ENCODE data around the gene AP2A2. TPM values are rescaled to one million over a fixed set of nuclear protein-coding genes. Genes with fewer than 3 reads are reported as not detected.

AP2A2 gene
- total RNA-seq, 2 donors from 2014 or later: 79.4 to 97.7 TPM

DNA sequence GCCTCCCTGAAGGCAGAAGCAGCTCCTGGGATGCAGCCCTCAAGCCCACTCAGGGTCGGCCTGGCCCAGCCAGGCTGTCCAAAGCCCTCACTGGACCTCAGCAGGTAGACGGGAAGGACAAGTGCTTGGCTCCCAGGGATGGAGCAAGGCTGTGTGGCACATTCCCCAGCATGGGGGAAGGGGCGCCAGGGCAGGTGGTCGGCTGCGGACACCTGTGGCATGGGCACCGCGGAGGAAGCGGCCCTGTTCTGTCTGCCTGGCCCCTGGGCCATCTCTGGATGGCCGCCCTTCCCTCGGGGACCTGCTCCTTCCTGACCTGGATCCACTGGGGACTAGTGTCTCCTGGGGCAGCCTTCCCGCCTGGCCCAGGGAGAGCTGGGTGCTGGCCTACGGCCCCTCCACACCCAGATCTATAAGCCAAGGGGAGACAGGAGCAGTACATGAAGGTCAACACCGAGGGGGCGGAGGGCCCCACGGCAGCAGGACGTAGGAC is 41.0 kb upstream of the AP2A2 start:
- Mint-ChIP-seq H3K36me3 (ENCODE audit: low read depth) (peaks cover 46% of the 10 kb centered on the region), H3K4me1 (no peaks in the 10 kb centered on the region), H3K4me3 (no peak overlapping the region), H3K27ac (no peak overlapping the region), H3K9me3 (no peaks in the 10 kb centered on the region), H3K27me3 (ENCODE audit: insufficient read depth) (no peaks in the 10 kb centered on the region)
- Histone ChIP-seq H3K27me3 (ENCODE audit: control insufficient read depth, insufficient read depth, low read length, poor library complexity, severe bottlenecking) (no peaks in the 10 kb centered on the region), H3K4me1 (ENCODE audit: control insufficient read depth, insufficient read depth, low read length) (no peaks in the 10 kb centered on the region), H3K27ac (ENCODE audit: low read depth, low read length) (no peak overlapping the region), H3K9ac (ENCODE audit: extremely low read depth, low read length, poor library complexity, severe bottlenecking) (no peak overlapping the region), H3K4me3 (ENCODE audit: low read length) (no peak overlapping the region), H3K36me3 (ENCODE audit: control insufficient read depth, insufficient read depth, low read length) (peaks cover 18% of the 10 kb centered on the region), H3K9me3 (ENCODE audit: control insufficient read depth, low read length) (no peaks in the 10 kb centered on the region)
- no peak for DNase-seq
- 85 to 86% methylated on average over 10 to 16 of the region's 16 CpGs for WGBS, 2 experiments (ENCODE audit: insufficient coverage in 1 of 2, insufficient read length in 1 of 2)
- TF ChIP-seq CTCF (conservative IDR thresholded peaks at IDR 0.05): no peak

- Histone ChIP-seq H3K27ac (ENCODE audit: low read depth, low read length) (no peak overlapping the region), H3K4me3 (ENCODE audit: low read length) (no peak overlapping the region), H3K9ac (ENCODE audit: extremely low read depth, low read length, poor library complexity, severe bottlenecking) (no peak overlapping the region), H3K9me3 (ENCODE audit: control insufficient read depth, low read length) (no peaks in the 10 kb centered on the region), H3K4me1 (ENCODE audit: control insufficient read depth, insufficient read depth, low read length) (no peaks in the 10 kb centered on the region), H3K27me3 (ENCODE audit: control insufficient read depth, insufficient read depth, low read length, poor library complexity, severe bottlenecking) (no peaks in the 10 kb centered on the region), H3K36me3 (ENCODE audit: control insufficient read depth, insufficient read depth, low read length) (peaks cover 13% of the 10 kb centered on the region)
- no peak for DNase-seq
- Mint-ChIP-seq H3K4me3 (no peak overlapping the region), H3K4me1 (peaks cover 2% of the 10 kb centered on the region), H3K27me3 (ENCODE audit: insufficient read depth) (no peaks in the 10 kb centered on the region), H3K9me3 (no peaks in the 10 kb centered on the region), H3K27ac (no peak overlapping the region), H3K36me3 (ENCODE audit: low read depth) (peaks cover 35% of the 10 kb centered on the region)
- WGBS, 2 experiments (ENCODE audit: insufficient coverage in 1 of 2, insufficient read length in 1 of 2): 94 to 96% methylated on average over 16 to 17 of the region's 17 CpGs
- no peak for TF ChIP-seq CTCF (conservative IDR thresholded peaks at IDR 0.05)
Observed at GRCh38 chr11:886568-886967, 39.1 kb upstream of the AP2A2 start.

DNA sequence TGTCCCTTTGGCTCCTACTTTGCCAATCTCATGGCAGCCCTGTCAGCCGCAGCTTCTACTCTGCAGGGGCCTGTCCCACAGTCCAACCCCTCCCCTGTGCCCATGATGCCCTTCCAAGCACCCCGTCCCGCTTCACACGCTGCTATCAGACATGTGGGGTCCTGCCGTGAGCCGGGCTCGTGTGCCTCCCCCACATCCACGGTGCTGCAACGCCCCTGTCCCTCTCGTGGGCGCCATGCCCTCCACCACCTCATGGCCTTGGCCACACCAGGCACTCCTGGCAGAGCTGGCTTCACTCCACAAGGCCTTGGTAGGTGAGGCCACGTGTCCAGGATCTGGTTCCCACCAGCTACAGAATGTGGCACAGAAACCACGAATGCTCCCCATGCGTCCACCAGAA is 38.1 kb upstream of the AP2A2 start:
- peaks cover 11% of the 10 kb centered on the region for H3K36me3 ChIP-seq (ENCODE audit: control insufficient read depth, insufficient read depth, low read length)
- no peak overlapping the region for H3K9ac ChIP-seq (ENCODE audit: extremely low read depth, low read length, poor library complexity, severe bottlenecking)
- H3K4me1 ChIP-seq (ENCODE audit: control insufficient read depth, insufficient read depth, low read length): no peaks in the 10 kb centered on the region
- H3K9me3 ChIP-seq (ENCODE audit: control insufficient read depth, low read length): no peaks in the 10 kb centered on the region
- H3K4me3 ChIP-seq (ENCODE audit: low read length): no peak overlapping the region
- Mint-ChIP-seq H3K36me3 (ENCODE audit: low read depth) (peaks cover 26% of the 10 kb centered on the region), H3K27me3 (ENCODE audit: insufficient read depth) (no peaks in the 10 kb centered on the region), H3K9me3 (no peaks in the 10 kb centered on the region), H3K4me1 (peaks cover 2% of the 10 kb centered on the region), H3K4me3 (no peak overlapping the region), H3K27ac (no peak overlapping the region)
- no peak for DNase-seq
- 93 to 96% methylated on average over 11 to 14 of the region's 14 CpGs for WGBS, 2 experiments (ENCODE audit: insufficient coverage in 1 of 2, insufficient read length in 1 of 2)
- TF ChIP-seq CTCF (conservative IDR thresholded peaks at IDR 0.05): no peak
- no peak overlapping the region for H3K27ac ChIP-seq (ENCODE audit: low read depth, low read length)
- H3K27me3 ChIP-seq (ENCODE audit: control insufficient read depth, insufficient read depth, low read length, poor library complexity, severe bottlenecking): no peaks in the 10 kb centered on the region
